Ovary (tissue), 3 donors: Measurements from ENCODE around the gene KCNQ4.

Experiments used
- CTCF ChIP-seq, 3 donors: fragments of 450-650 bp in 2 of 3; fragments of 200-600 bp in 1 of 3; IDR thresholded peaks; one replicate each; pipeline versions ENCODE4 v1.5.1 to v1.8.0; 2016 to 2022; ENCODE audit warnings: antibody characterized with exemption in 3 of 3, mild to moderate bottlenecking in 1 of 3
- EP300 ChIP-seq: sonication (generic); formaldehyde crosslinking; IDR thresholded peaks from one replicate; pipeline ENCODE4 v1.6.1; 2017; ENCODE audit warnings: antibody characterized with exemption
- POLR2A ChIP-seq: fragments of 450-650 bp; IDR thresholded peaks from one replicate; pipeline ENCODE4 v1.6.1; 2017; ENCODE audit warnings: antibody characterized with exemption, mild to moderate bottlenecking, moderate library complexity
- donor health status: DM: no; HTN: no; CAD: no.

GRCh38 chr1:40753142-40753882 lies 30.3 kb upstream of the KCNQ4 start:
- no peak for TF ChIP-seq POLR2A
- no peak for TF ChIP-seq CTCF (IDR thresholded peaks at IDR 0.05)
- TF ChIP-seq EP300 = no peak
